HEK293 (cell line): ENCODE results near the gene SLC35G2.

Experiments
- CTCF ChIA-PET: fragments of 350-600 bp; formaldehyde crosslinking; extraction: SDS; loops from one replicate; lab custom pipeline; 2021; ENCODE audit warnings: antibody characterized with exemption; lab: Yijun Ruan, JAX
- POLR2A ChIA-PET: fragments of 300-600 bp; formaldehyde crosslinking; extraction: SDS; loops from one replicate; lab custom pipeline; 2020; ENCODE audit warnings: antibody characterized with exemption, inconsistent platforms; lab: Yijun Ruan, JAX
- H3K27ac ChIP-seq: fragments of 200-500 bp; sonication (Bioruptor generic); 2 replicates; pipeline ENCODE4 v1.5.1; 2014; ENCODE audit warnings: low read depth, low read length, control low read depth, inconsistent platforms; ENCODE audit errors: extremely low read depth
- H3K36me3 ChIP-seq, 2 experiments: fragments of 200-500 bp in 1 of 2; sonication (Bioruptor generic) in 1 of 2; 1 replicate in 1 of 2; 2 replicates in 1 of 2; pipeline ENCODE4 v1.5.1; 2014 to 2017; ENCODE audit warnings: inconsistent platforms in 2 of 2, low read length in 2 of 2; ENCODE audit not compliant: control insufficient read depth in 2 of 2, insufficient read depth in 1 of 2
- H3K4me1 ChIP-seq: fragments of 200-500 bp; sonication (Bioruptor generic); 2 replicates; pipeline ENCODE4 v1.5.1; 2014; ENCODE audit warnings: mild to moderate bottlenecking, low read length, inconsistent platforms; ENCODE audit not compliant: control insufficient read depth, insufficient read depth
- H3K4me3 ChIP-seq: 2 replicates; pipeline ENCODE4 v1.5.1; 2011; ENCODE audit warnings: low read depth, mild to moderate bottlenecking, control low read depth, low read length, moderate library complexity
- H3K9me3 ChIP-seq: fragments of 200-500 bp; sonication (Bioruptor generic); 2 replicates; pipeline ENCODE4 v1.5.1; 2014; ENCODE audit warnings: low read depth, low read length, inconsistent platforms; ENCODE audit not compliant: control insufficient read depth, insufficient read depth
- BCL11A ChIP-seq: fragments of 450-650 bp; formaldehyde crosslinking; IDR thresholded peaks from 2 replicates; pipeline ENCODE4 v1.5.1; 2016; ENCODE audit warnings: low read depth, missing biosample characterization, missing genetic modification characterization
- HOXD13 ChIP-seq: sonication (generic); formaldehyde crosslinking; IDR thresholded peaks from 2 replicates; pipeline ENCODE4 v1.8.0; 2022; ENCODE audit warnings: missing genetic modification reagents, borderline replicate concordance
- IKZF3 ChIP-seq: fragments of 450-650 bp; IDR thresholded peaks from 2 replicates; pipeline ENCODE4 v1.5.0; 2018; ENCODE audit warnings: missing biosample characterization, mild to moderate bottlenecking, missing genetic modification characterization, moderate library complexity
- KLF10 ChIP-seq: fragments of 450-650 bp; IDR thresholded peaks from 2 replicates; pipeline ENCODE4 v1.5.1; 2018; ENCODE audit warnings: missing biosample characterization, mild to moderate bottlenecking, missing genetic modification characterization
- KLF8 ChIP-seq: fragments of 450-650 bp; formaldehyde crosslinking; IDR thresholded peaks from 2 replicates; pipeline ENCODE4 v1.5.1; 2016; ENCODE audit warnings: missing biosample characterization, missing genetic modification characterization
- OVOL3 ChIP-seq: fragments of 450-650 bp; formaldehyde crosslinking; IDR thresholded peaks from 2 replicates; pipeline ENCODE4 v1.5.1; 2016; ENCODE audit warnings: missing biosample characterization, missing genetic modification characterization
- ZBTB20 ChIP-seq: fragments of 450-650 bp; formaldehyde crosslinking; IDR thresholded peaks from 2 replicates; pipeline ENCODE4 v1.5.1; 2016; ENCODE audit warnings: missing biosample characterization, missing genetic modification characterization
- ZFHX2 ChIP-seq: fragments of 450-650 bp; formaldehyde crosslinking; conservative IDR thresholded peaks from 2 replicates; pipeline ENCODE4 v1.5.1; 2016; ENCODE audit warnings: missing biosample characterization, missing genetic modification characterization
- ZFP37 ChIP-seq: fragments of 450-650 bp; formaldehyde crosslinking; IDR thresholded peaks from 2 replicates; pipeline ENCODE4 v1.5.1; 2016; ENCODE audit warnings: missing biosample characterization, missing genetic modification characterization
- ZNF114 ChIP-seq: fragments of 450-650 bp; formaldehyde crosslinking; IDR thresholded peaks from 2 replicates; pipeline ENCODE4 v1.5.0; 2017; ENCODE audit warnings: missing biosample characterization, missing genetic modification characterization
- ZNF132 ChIP-seq: fragments of 450-650 bp; formaldehyde crosslinking; IDR thresholded peaks from 2 replicates; pipeline ENCODE4 v1.5.1; 2017; ENCODE audit warnings: missing biosample characterization, missing genetic modification characterization, borderline replicate concordance
- ZNF155 ChIP-seq: fragments of 450-650 bp; formaldehyde crosslinking; IDR thresholded peaks from 2 replicates; pipeline ENCODE4 v1.5.1; 2016; ENCODE audit warnings: missing biosample characterization, missing genetic modification characterization
- ZNF211 ChIP-seq: fragments of 450-650 bp; formaldehyde crosslinking; IDR thresholded peaks from 2 replicates; pipeline ENCODE4 v1.5.1; 2016; ENCODE audit warnings: low read depth, missing biosample characterization, missing genetic modification characterization
- ZNF426 ChIP-seq: fragments of 450-650 bp; formaldehyde crosslinking; IDR thresholded peaks from 2 replicates; pipeline ENCODE4 v1.5.1; 2017; ENCODE audit warnings: missing biosample characterization, missing genetic modification characterization, mild to moderate bottlenecking, inconsistent platforms, moderate library complexity
- ZNF514 ChIP-seq: fragments of 450-650 bp; formaldehyde crosslinking; IDR thresholded peaks from 2 replicates; pipeline ENCODE4 v1.5.1; 2016; ENCODE audit warnings: missing biosample characterization, missing genetic modification characterization
- ZNF530 ChIP-seq: fragments of 450-650 bp; formaldehyde crosslinking; IDR thresholded peaks from 2 replicates; pipeline ENCODE4 v1.5.1; 2016; ENCODE audit warnings: low read depth, missing biosample characterization, missing genetic modification characterization
- ZNF560 ChIP-seq: fragments of 450-650 bp; formaldehyde crosslinking; IDR thresholded peaks from 2 replicates; pipeline ENCODE4 v1.5.1; 2017; ENCODE audit warnings: missing biosample characterization, missing genetic modification characterization, borderline replicate concordance
- ZNF571 ChIP-seq: fragments of 450-650 bp; formaldehyde crosslinking; IDR thresholded peaks from 2 replicates; pipeline ENCODE4 v1.5.0; 2017; ENCODE audit warnings: missing biosample characterization, missing genetic modification characterization
- ZNF596 ChIP-seq: fragments of 450-650 bp; IDR thresholded peaks from 2 replicates; pipeline ENCODE4 v1.5.0; 2018; ENCODE audit warnings: missing biosample characterization, mild to moderate bottlenecking, missing genetic modification characterization, moderate library complexity
- ZNF654 ChIP-seq: fragments of 450-650 bp; formaldehyde crosslinking; IDR thresholded peaks from 2 replicates; pipeline ENCODE4 v1.5.1; 2016; ENCODE audit warnings: low read depth, missing biosample characterization, missing genetic modification characterization
- ZNF677 ChIP-seq: fragments of 450-650 bp; IDR thresholded peaks from 2 replicates; pipeline ENCODE4 v1.5.0; 2018; ENCODE audit warnings: missing biosample characterization, mild to moderate bottlenecking, missing genetic modification characterization, moderate library complexity
- ZNF76 ChIP-seq: fragments of 450-650 bp; formaldehyde crosslinking; IDR thresholded peaks from 2 replicates; pipeline ENCODE4; 2016; ENCODE audit warnings: low read depth, missing biosample characterization, missing genetic modification characterization, borderline replicate concordance
- ZNF776 ChIP-seq: fragments of 450-650 bp; formaldehyde crosslinking; IDR thresholded peaks from 2 replicates; pipeline ENCODE4 v1.5.0; 2017; ENCODE audit warnings: missing biosample characterization, missing genetic modification characterization, borderline replicate concordance
- TF ChIP-seq, protein P1 (sequence below): fragments of 450-650 bp; formaldehyde crosslinking; IDR thresholded peaks from 2 replicates; pipeline ENCODE4 v1.5.1; 2016; ENCODE audit warnings: missing biosample characterization, missing genetic modification characterization
- TF ChIP-seq, protein P2 (sequence below): fragments of 450-650 bp; formaldehyde crosslinking; IDR thresholded peaks from 2 replicates; pipeline ENCODE4 v1.5.1; 2016; ENCODE audit warnings: missing biosample characterization, missing genetic modification characterization
- TF ChIP-seq, protein P3 (sequence below): fragments of 450-650 bp; formaldehyde crosslinking; IDR thresholded peaks from 2 replicates; pipeline ENCODE4 v1.5.1; 2016; ENCODE audit warnings: missing biosample characterization, missing genetic modification characterization
- TF ChIP-seq, protein P4 (sequence below): fragments of 450-650 bp; formaldehyde crosslinking; IDR thresholded peaks from 2 replicates; pipeline ENCODE4 v1.5.1; 2017; ENCODE audit warnings: missing biosample characterization, missing genetic modification characterization
- TF ChIP-seq, protein P5 (sequence below): fragments of 450-650 bp; formaldehyde crosslinking; IDR thresholded peaks from 2 replicates; pipeline ENCODE4 v1.5.1; 2017; ENCODE audit warnings: missing biosample characterization, missing genetic modification characterization
- TF ChIP-seq, protein P6 (sequence below): fragments of 450-650 bp; IDR thresholded peaks from 2 replicates; pipeline ENCODE4 v1.5.1; 2018; ENCODE audit warnings: missing biosample characterization, mild to moderate bottlenecking, missing genetic modification characterization

SLC35G2 gene

DNA sequence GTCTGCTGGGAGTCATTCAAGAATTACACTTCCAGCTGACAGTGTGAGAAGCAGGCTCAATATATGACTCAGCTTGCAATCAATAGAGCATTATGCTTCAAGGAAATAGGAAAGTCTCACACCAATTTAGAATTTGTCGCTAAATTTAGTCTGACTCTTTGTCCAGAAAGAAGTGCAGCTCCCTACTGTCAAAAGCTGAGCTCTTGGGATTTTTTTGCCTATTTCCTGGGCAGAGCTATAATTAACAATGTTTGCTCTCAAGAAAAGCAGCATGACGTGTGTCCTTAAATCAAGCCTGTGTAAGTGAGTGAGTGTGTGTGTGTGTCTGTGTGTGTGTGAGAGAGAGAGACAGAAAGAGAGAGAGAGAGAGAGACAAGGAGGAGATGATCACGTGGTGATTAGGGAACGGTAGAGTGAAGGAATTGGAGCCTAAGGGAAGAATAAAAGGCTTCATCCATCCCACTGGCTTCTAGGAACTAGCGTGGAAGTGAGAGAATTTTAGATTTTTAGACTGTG is 16.4 kb upstream of the SLC35G2 start (continued):
- TF ChIP-seq ZNF560 (tag by site-specific recombination) (no peak), ZNF155 (peak; percentile 92; the same call in 1 of the 2 replicates), ZNF132 (tag by site-specific recombination) (no peak), ZNF76 (tag by site-specific recombination) (0 out of 2 replicates have a peak, but pooled peaks have one; percentile 26), ZNF571 (peak; percentile 85; the same call in 1 of the 2 replicates), ZNF776 (tag by site-specific recombination) (peak; percentile 90; the same call in 1 of the 2 replicates), ZNF596 (peak; percentile 82), ZNF530 (tag by site-specific recombination) (no peak), ZNF114 (peak; percentile 89; the same call in 1 of the 2 replicates), ZNF654 (tag by site-specific recombination) (no peak), ZNF677 (tag by site-specific recombination) (no peak), ZNF514 (no peak), KLF8 (tag by site-specific recombination) (peak; percentile 83)
- TF ChIP-seq, protein P1, sequence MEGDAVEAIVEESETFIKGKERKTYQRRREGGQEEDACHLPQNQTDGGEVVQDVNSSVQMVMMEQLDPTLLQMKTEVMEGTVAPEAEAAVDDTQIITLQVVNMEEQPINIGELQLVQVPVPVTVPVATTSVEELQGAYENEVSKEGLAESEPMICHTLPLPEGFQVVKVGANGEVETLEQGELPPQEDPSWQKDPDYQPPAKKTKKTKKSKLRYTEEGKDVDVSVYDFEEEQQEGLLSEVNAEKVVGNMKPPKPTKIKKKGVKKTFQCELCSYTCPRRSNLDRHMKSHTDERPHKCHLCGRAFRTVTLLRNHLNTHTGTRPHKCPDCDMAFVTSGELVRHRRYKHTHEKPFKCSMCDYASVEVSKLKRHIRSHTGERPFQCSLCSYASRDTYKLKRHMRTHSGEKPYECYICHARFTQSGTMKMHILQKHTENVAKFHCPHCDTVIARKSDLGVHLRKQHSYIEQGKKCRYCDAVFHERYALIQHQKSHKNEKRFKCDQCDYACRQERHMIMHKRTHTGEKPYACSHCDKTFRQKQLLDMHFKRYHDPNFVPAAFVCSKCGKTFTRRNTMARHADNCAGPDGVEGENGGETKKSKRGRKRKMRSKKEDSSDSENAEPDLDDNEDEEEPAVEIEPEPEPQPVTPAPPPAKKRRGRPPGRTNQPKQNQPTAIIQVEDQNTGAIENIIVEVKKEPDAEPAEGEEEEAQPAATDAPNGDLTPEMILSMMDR: no peak
- TF ChIP-seq, protein P2, sequence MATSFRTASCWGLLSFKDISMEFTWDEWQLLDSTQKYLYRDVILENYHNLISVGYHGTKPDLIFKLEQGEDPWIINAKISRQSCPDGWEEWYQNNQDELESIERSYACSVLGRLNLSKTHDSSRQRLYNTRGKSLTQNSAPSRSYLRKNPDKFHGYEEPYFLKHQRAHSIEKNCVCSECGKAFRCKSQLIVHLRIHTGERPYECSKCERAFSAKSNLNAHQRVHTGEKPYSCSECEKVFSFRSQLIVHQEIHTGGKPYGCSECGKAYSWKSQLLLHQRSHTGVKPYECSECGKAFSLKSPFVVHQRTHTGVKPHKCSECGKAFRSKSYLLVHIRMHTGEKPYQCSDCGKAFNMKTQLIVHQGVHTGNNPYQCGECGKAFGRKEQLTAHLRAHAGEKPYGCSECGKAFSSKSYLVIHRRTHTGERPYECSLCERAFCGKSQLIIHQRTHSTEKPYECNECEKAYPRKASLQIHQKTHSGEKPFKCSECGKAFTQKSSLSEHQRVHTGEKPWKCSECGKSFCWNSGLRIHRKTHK (tag by site-specific recombination): peak; percentile 61; the same call in 1 of the 2 replicates
- TF ChIP-seq, protein P3, sequence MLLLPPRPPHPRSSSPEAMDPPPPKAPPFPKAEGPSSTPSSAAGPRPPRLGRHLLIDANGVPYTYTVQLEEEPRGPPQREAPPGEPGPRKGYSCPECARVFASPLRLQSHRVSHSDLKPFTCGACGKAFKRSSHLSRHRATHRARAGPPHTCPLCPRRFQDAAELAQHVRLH (tag by site-specific recombination): peak; percentile 92
- TF ChIP-seq, protein P4, sequence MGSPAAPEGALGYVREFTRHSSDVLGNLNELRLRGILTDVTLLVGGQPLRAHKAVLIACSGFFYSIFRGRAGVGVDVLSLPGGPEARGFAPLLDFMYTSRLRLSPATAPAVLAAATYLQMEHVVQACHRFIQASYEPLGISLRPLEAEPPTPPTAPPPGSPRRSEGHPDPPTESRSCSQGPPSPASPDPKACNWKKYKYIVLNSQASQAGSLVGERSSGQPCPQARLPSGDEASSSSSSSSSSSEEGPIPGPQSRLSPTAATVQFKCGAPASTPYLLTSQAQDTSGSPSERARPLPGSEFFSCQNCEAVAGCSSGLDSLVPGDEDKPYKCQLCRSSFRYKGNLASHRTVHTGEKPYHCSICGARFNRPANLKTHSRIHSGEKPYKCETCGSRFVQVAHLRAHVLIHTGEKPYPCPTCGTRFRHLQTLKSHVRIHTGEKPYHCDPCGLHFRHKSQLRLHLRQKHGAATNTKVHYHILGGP (tag by site-specific recombination): peak; percentile 91

DNA sequence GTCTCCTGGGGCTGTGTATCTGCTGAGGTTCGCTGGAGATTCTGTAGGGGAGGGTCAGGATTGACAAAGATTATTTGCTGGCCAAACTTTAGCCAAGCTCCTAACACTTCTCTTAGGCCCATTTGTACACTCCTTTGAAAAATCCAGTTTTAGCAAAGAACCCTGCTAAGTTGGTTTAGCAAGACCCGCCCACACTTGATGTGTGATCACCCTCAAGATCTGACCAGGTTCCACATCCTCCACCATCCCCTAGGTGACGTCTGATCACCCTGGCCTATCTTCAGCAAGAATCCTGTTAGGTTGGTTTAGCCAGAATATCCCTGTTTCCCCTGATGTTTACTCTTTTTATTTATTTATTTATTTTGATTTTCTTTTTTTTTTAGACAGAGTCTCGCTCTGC is 14.8 kb upstream of the SLC35G2 start:
- H3K4me3 ChIP-seq: no peak overlapping the region
- TF ChIP-seq ZBTB20 (tag by site-specific recombination): no peak
- no peak for TF ChIP-seq ZNF211 (tag by site-specific recombination)
- no peak for TF ChIP-seq BCL11A (tag by site-specific recombination)
- TF ChIP-seq ZFP37 (tag by site-specific recombination): no peak
- TF ChIP-seq, protein P5, sequence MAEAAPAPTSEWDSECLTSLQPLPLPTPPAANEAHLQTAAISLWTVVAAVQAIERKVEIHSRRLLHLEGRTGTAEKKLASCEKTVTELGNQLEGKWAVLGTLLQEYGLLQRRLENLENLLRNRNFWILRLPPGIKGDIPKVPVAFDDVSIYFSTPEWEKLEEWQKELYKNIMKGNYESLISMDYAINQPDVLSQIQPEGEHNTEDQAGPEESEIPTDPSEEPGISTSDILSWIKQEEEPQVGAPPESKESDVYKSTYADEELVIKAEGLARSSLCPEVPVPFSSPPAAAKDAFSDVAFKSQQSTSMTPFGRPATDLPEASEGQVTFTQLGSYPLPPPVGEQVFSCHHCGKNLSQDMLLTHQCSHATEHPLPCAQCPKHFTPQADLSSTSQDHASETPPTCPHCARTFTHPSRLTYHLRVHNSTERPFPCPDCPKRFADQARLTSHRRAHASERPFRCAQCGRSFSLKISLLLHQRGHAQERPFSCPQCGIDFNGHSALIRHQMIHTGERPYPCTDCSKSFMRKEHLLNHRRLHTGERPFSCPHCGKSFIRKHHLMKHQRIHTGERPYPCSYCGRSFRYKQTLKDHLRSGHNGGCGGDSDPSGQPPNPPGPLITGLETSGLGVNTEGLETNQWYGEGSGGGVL (tag by site-specific recombination): no peak
- TF ChIP-seq HOXD13 (CRISPR knock-in tag): no peak
- TF ChIP-seq, protein P6, sequence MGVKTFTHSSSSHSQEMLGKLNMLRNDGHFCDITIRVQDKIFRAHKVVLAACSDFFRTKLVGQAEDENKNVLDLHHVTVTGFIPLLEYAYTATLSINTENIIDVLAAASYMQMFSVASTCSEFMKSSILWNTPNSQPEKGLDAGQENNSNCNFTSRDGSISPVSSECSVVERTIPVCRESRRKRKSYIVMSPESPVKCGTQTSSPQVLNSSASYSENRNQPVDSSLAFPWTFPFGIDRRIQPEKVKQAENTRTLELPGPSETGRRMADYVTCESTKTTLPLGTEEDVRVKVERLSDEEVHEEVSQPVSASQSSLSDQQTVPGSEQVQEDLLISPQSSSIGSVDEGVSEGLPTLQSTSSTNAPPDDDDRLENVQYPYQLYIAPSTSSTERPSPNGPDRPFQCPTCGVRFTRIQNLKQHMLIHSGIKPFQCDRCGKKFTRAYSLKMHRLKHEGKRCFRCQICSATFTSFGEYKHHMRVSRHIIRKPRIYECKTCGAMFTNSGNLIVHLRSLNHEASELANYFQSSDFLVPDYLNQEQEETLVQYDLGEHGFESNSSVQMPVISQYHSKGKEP: no peak
- TF ChIP-seq ZFHX2 (tag by site-specific recombination): no peak
- no peak for TF ChIP-seq OVOL3 (tag by site-specific recombination)
- no peak for TF ChIP-seq KLF10 (tag by site-specific recombination)
- TF ChIP-seq IKZF3 (tag by site-specific recombination): no peak
- TF ChIP-seq ZNF426: no peak

More for the DNA sequence above, 14.8 kb upstream of the SLC35G2 start:
- ChIA-PET CTCF (interaction anchor here (0.7 kb wide), 1 partner anchor 11 kb away, joined by 3 read pairs; no protein-coding TSS in a partner anchor), POLR2A (no interaction called here)
- Histone ChIP-seq H3K27ac (no peak overlapping the region), H3K9me3 (no peaks in the 10 kb centered on the region), H3K36me3 (no peaks in the 10 kb centered on the region), H3K4me1 (peaks cover 8% of the 10 kb centered on the region; the same call in 1 of the 2 replicates)
